Fibroblast of lung (primary cell): ENCODE measurements around the gene SERPINE2. TPM values are rescaled to one million over a fixed set of nuclear protein-coding genes. Genes with fewer than 3 reads are reported as not detected.
A peak's percentile ranks its signal among the peaks of the same experiment; 100 is the strongest.

Source experiments
- DNase-seq, 2 donors: peaks; one replicate each; pipeline versions ENCODE4 v3.0.0 to v3.0.0-alpha.2; 2010; ENCODE audit warnings: low read depth in 2 of 2
- H2AFZ ChIP-seq: 2 replicates; pipeline ENCODE4 v1.5.1; 2012; ENCODE audit warnings: low read length, control low read depth, inconsistent platforms
- H3K27ac ChIP-seq: 2 replicates; pipeline ENCODE4 v1.5.1; 2011; ENCODE audit warnings: low read length, control low read depth; ENCODE audit not compliant: insufficient read depth
- H3K27me3 ChIP-seq: 2 replicates; pipeline ENCODE4 v1.5.1; 2011; ENCODE audit warnings: mild to moderate bottlenecking, low read length; ENCODE audit not compliant: control insufficient read depth, insufficient read depth
- H3K36me3 ChIP-seq: 2 replicates; pipeline ENCODE4 v1.5.1; 2011; ENCODE audit warnings: low read length; ENCODE audit not compliant: control insufficient read depth, insufficient read depth
- H3K4me1 ChIP-seq: 2 replicates; pipeline ENCODE4 v1.5.1; 2011; ENCODE audit warnings: low read length; ENCODE audit not compliant: control insufficient read depth, insufficient read depth; ENCODE audit errors: extremely low read depth
- H3K4me2 ChIP-seq: 2 replicates; pipeline ENCODE4 v1.5.1; 2011; ENCODE audit warnings: low read length, control low read depth; ENCODE audit not compliant: insufficient read depth; ENCODE audit errors: extremely low read depth
- H3K4me3 ChIP-seq, 4 experiments: fragments of 200-600 bp in 1 of 4; sonication (generic) in 1 of 4; replicated peaks in 1 of 4; 2 replicates each; pipeline ENCODE4 v1.5.1; 2011 to 2016; ENCODE audit warnings: low read length in 4 of 4, low read depth in 3 of 4, mild to moderate bottlenecking in 3 of 4, control low read depth in 2 of 4, inconsistent platforms in 1 of 4, mixed read lengths in 1 of 4; ENCODE audit not compliant: insufficient read depth in 1 of 4; ENCODE audit errors: control extremely low read depth in 1 of 4
- H3K79me2 ChIP-seq: 2 replicates; pipeline ENCODE4 v1.5.1; 2012; ENCODE audit warnings: mild to moderate bottlenecking, low read length, inconsistent platforms; ENCODE audit not compliant: control insufficient read depth, insufficient read depth
- H3K9ac ChIP-seq: 2 replicates; pipeline ENCODE4 v1.5.1; 2011; ENCODE audit warnings: mild to moderate bottlenecking, low read length, control low read depth; ENCODE audit not compliant: insufficient read depth
- H3K9me3 ChIP-seq: 2 replicates; pipeline ENCODE4 v1.5.1; 2012; ENCODE audit warnings: low read depth, low read length; ENCODE audit not compliant: control insufficient read depth, insufficient read depth
- H4K20me1 ChIP-seq: 2 replicates; pipeline ENCODE4 v1.5.1; 2011; ENCODE audit warnings: low read length; ENCODE audit not compliant: control insufficient read depth, insufficient read depth; ENCODE audit errors: extremely low read depth
- CTCF ChIP-seq, 2 donors: IDR thresholded peaks in 1 of 2; conservative IDR thresholded peaks in 1 of 2; 1 replicate in 1 of 2; 2 replicates in 1 of 2; pipeline ENCODE4 v1.5.1; 2011 to 2012; ENCODE audit warnings: low read length in 2 of 2, control low read depth in 1 of 2, inconsistent platforms in 1 of 2, low read depth in 1 of 2, mild to moderate bottlenecking in 1 of 2
- EZH2 ChIP-seq: IDR thresholded peaks from 2 replicates; pipeline ENCODE4 v1.5.1; 2012; ENCODE audit warnings: low read length, control low read depth, mild to moderate bottlenecking; ENCODE audit errors: missing control alignments
- polyA plus RNA-seq, 2 donors: library from polyadenylated mRNA; depleted of rRNA in 1 of 2; stranded (reverse) in 1 of 2; unstranded in 1 of 2; fragments of >200 nt; gene quantifications; 2 replicates each; pipeline ENCODE4 v1.2.1, GENCODE V29; 2011 to 2012; ENCODE audit warnings: missing spikeins in 1 of 2
- total RNA-seq: library from RNA; depleted of rRNA; stranded (reverse); fragments of >200 nt; gene quantifications from 2 replicates; pipeline ENCODE4 v1.2.1, GENCODE V29; 2014

Gene SERPINE2
- total and polyA plus RNA-seq, 2 donors (not counting 1 experiment from before 2014, with no cell fraction given), result 77.9 to 149 TPM

- Histone ChIP-seq H3K27ac (peak overlapping the region; percentile 86), H3K9ac (peak overlapping the region; percentile 94), H3K9me3 (no peaks in the 10 kb centered on the region), H3K4me3 (peak overlapping the region; percentile 80 to 86 (median 82)), H3K4me1 (peaks cover 14% of the 10 kb centered on the region), H3K79me2 (peaks cover 44% of the 10 kb centered on the region), H2AFZ (peak overlapping the region; percentile 28), H3K4me2 (peak overlapping the region; percentile 86), H3K27me3 (no peaks in the 10 kb centered on the region), H4K20me1 (no peaks in the 10 kb centered on the region), H3K36me3 (no peaks in the 10 kb centered on the region)
- peak in 1 of 2 donors; percentile 6 for TF ChIP-seq CTCF (conservative IDR thresholded peaks at IDR 0.05 in 1 of 2, IDR thresholded peaks at IDR 0.05 in 1 of 2; ENCODE audit: low read depth in 1 of 2, low read length in 2 of 2)
- TF ChIP-seq EZH2, result no peak
- peak; percentile 27 to 35 for DNase-seq
Observed at GRCh38 chr2:223944166-223944702, 94.9 kb downstream of the SERPINE2 start.

DNA sequence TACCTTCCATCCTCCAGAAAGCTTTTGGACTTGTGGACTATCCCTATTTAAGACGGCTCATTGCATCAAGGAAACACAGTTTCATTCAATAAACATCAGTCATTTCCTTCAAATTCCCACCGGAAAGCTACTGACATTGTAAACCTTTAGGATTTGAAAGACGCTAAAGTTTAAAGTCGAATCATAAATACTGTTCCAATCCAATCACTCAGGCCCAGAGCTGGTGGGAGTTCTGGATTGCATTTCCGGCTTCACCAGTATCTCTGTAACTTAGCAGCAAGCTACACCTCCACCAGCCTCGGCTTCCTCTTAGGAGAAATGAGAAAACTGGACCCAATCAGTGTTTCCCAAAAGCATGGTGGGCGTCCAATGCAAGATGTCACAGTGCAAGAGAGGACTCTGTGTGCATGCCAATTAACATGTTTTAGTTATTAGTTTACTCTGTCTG is 95.5 kb downstream of the SERPINE2 start:
- Histone ChIP-seq H3K27ac (peak overlapping the region; percentile 86), H3K79me2 (peaks cover 51% of the 10 kb centered on the region), H4K20me1 (no peaks in the 10 kb centered on the region), H3K4me1 (peaks cover 14% of the 10 kb centered on the region), H3K4me3 (peak overlapping the region; percentile 80 to 86 (median 82)), H3K4me2 (peak overlapping the region; percentile 86), H2AFZ (no peak overlapping the region), H3K36me3 (no peaks in the 10 kb centered on the region), H3K9me3 (no peaks in the 10 kb centered on the region), H3K9ac (no peak overlapping the region), H3K27me3 (no peaks in the 10 kb centered on the region)
- DNase-seq, result peak; percentile 38 to 69
- TF ChIP-seq EZH2 (no peak), CTCF (conservative IDR thresholded peaks at IDR 0.05 in 1 of 2, IDR thresholded peaks at IDR 0.05 in 1 of 2; ENCODE audit: low read depth in 1 of 2, low read length in 2 of 2) (no peak)

DNA sequence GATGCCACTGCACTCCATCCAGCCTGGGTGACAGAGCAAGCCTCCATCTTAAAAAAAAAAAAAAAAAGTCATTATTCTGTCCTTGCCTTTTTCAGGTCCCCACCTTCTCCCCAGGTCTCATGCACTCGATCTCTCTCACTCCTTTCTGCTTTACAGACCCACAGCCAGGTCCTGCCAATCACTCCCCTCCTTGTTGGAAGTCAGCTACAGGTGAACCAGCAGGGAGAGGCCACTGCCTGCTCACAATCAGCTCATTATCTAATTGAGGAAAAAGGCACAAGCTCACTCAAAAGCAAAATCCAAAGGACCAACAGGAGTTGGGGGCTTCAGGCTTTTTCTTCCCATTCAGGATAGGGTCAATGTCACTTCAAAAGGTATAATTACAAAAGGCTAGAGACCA is 96.0 kb downstream of the SERPINE2 start:
- H3K9ac ChIP-seq, result no peak overlapping the region
- DNase-seq, result no peak
- H3K27ac ChIP-seq, result peak overlapping the region; percentile 56
- H3K79me2 ChIP-seq, result peaks cover 55% of the 10 kb centered on the region
- no peak overlapping the region for H2AFZ ChIP-seq
- peak overlapping the region; percentile 86 for H3K4me2 ChIP-seq
- peak overlapping the region; percentile 80 to 86 (median 82) for H3K4me3 ChIP-seq
- no peaks in the 10 kb centered on the region for H4K20me1 ChIP-seq
- TF ChIP-seq CTCF (conservative IDR thresholded peaks at IDR 0.05 in 1 of 2, IDR thresholded peaks at IDR 0.05 in 1 of 2; ENCODE audit: low read depth in 1 of 2, low read length in 2 of 2) (no peak), EZH2 (no peak)
- no peaks in the 10 kb centered on the region for H3K36me3 ChIP-seq
- peaks cover 14% of the 10 kb centered on the region for H3K4me1 ChIP-seq
- H3K9me3 ChIP-seq, result no peaks in the 10 kb centered on the region
- H3K27me3 ChIP-seq, result no peaks in the 10 kb centered on the region
